ENCODE data around the gene KRTAP12-4.
"Not testable (repeated sequence)": the region's sequence is repeated elsewhere in the genome, so short reads cannot be mapped to it uniquely, and the experiment has no call there.

The KRTAP12-4 gene

GRCh38 chr21:44677881-44678280, 23.4 kb upstream of the KRTAP12-4 start:
- no peak for TF ChIP-seq POLR2AphosphoS5 (IDR thresholded peaks at IDR 0.05; ENCODE audit: low read depth, low read length)
- TF ChIP-seq POU2F2 (IDR thresholded peaks at IDR 0.05; ENCODE audit: low read depth, low read length) = no peak
- TF ChIP-seq SPI1 (IDR thresholded peaks at IDR 0.05; ENCODE audit: low read depth, low read length) = no peak
- TF ChIP-seq POLR2A (IDR thresholded peaks at IDR 0.05; ENCODE audit: low read depth, low read length) = no peak
- TF ChIP-seq TAF1 (IDR thresholded peaks at IDR 0.05; ENCODE audit: low read depth, low read length) = no peak
- TF ChIP-seq PAX5 (IDR thresholded peaks at IDR 0.05; ENCODE audit: insufficient read depth, low read length, severe bottlenecking) = no peak
- FAIRE-seq = no peak
- no peak for DNase-seq (ENCODE audit: insufficient read length, low spot score)

- FAIRE-seq (no peak), DNase-seq (ENCODE audit: insufficient read length, low spot score) (no peak)
- TF ChIP-seq POU2F2 (IDR thresholded peaks at IDR 0.05; ENCODE audit: low read depth, low read length) (no peak), PAX5 (IDR thresholded peaks at IDR 0.05; ENCODE audit: insufficient read depth, low read length, severe bottlenecking) (no peak), SPI1 (IDR thresholded peaks at IDR 0.05; ENCODE audit: low read depth, low read length) (no peak), POLR2AphosphoS5 (IDR thresholded peaks at IDR 0.05; ENCODE audit: low read depth, low read length) (no peak), TAF1 (IDR thresholded peaks at IDR 0.05; ENCODE audit: low read depth, low read length) (no peak), POLR2A (IDR thresholded peaks at IDR 0.05; ENCODE audit: low read depth, low read length) (no peak)
Measured at GRCh38 chr21:44671911-44672310, 17.5 kb upstream of the KRTAP12-4 start.

GRCh38 chr21:44670642-44671432, 16.4 kb upstream of the KRTAP12-4 start:
- DNase-seq (ENCODE audit: insufficient read length, low spot score) (no peak), FAIRE-seq (no peak)
- no peak for TF ChIP-seq POLR2AphosphoS5 (IDR thresholded peaks at IDR 0.05; ENCODE audit: low read depth, low read length)
- no peak for TF ChIP-seq SPI1 (IDR thresholded peaks at IDR 0.05; ENCODE audit: low read depth, low read length)
- TF ChIP-seq POLR2A (IDR thresholded peaks at IDR 0.05; ENCODE audit: low read depth, low read length) = no peak
- TF ChIP-seq TAF1 (IDR thresholded peaks at IDR 0.05; ENCODE audit: low read depth, low read length) = no peak
- no peak for TF ChIP-seq PAX5 (IDR thresholded peaks at IDR 0.05; ENCODE audit: insufficient read depth, low read length, severe bottlenecking)
- TF ChIP-seq POU2F2 (IDR thresholded peaks at IDR 0.05; ENCODE audit: low read depth, low read length) = no peak

- DNase-seq (ENCODE audit: insufficient read length, low spot score) (no peak), FAIRE-seq (no peak)
Measured at GRCh38 chr21:44667612-44668011, 13.2 kb upstream of the KRTAP12-4 start.

GRCh38 chr21:44666401-44667320, 12.2 kb upstream of the KRTAP12-4 start, which contains the start of gene KRTAP12-2:
KRTAP12-2 (minus strand) TSS chr21:44666927; CDS start chr21:44666886, 41 bp downstream.
- TF ChIP-seq PAX5 (IDR thresholded peaks at IDR 0.05; ENCODE audit: insufficient read depth, low read length, severe bottlenecking) (no peak), POLR2AphosphoS5 (IDR thresholded peaks at IDR 0.05; ENCODE audit: low read depth, low read length) (no peak), POLR2A (IDR thresholded peaks at IDR 0.05; ENCODE audit: low read depth, low read length) (no peak), POU2F2 (IDR thresholded peaks at IDR 0.05; ENCODE audit: low read depth, low read length) (no peak), SPI1 (IDR thresholded peaks at IDR 0.05; ENCODE audit: low read depth, low read length) (no peak), TAF1 (IDR thresholded peaks at IDR 0.05; ENCODE audit: low read depth, low read length) (no peak)
- no peak for DNase-seq (ENCODE audit: insufficient read length, low spot score)
- FAIRE-seq = no peak

More at GRCh38 chr21:44667612-44668011, 13.2 kb upstream of the KRTAP12-4 start:
- TF ChIP-seq POU2F2 (IDR thresholded peaks at IDR 0.05; ENCODE audit: low read depth, low read length) = no peak

- no peak for FAIRE-seq
- TF ChIP-seq POLR2AphosphoS5 (IDR thresholded peaks at IDR 0.05; ENCODE audit: low read depth, low read length) (no peak), POLR2A (IDR thresholded peaks at IDR 0.05; ENCODE audit: low read depth, low read length) (no peak), PAX5 (IDR thresholded peaks at IDR 0.05; ENCODE audit: insufficient read depth, low read length, severe bottlenecking) (no peak), POU2F2 (IDR thresholded peaks at IDR 0.05; ENCODE audit: low read depth, low read length) (no peak), TAF1 (IDR thresholded peaks at IDR 0.05; ENCODE audit: low read depth, low read length) (no peak), SPI1 (IDR thresholded peaks at IDR 0.05; ENCODE audit: low read depth, low read length) (no peak)
Measured at GRCh38 chr21:44664691-44665090, 10.2 kb upstream of the KRTAP12-4 start.

GRCh38 chr21:44661567-44661966, 7.1 kb upstream of the KRTAP12-4 start:
- FAIRE-seq; DNase-seq (ENCODE audit: insufficient read length, low spot score): not testable (repeated sequence)

More at GRCh38 chr21:44664691-44665090, 10.2 kb upstream of the KRTAP12-4 start:
- DNase-seq (ENCODE audit: insufficient read length, low spot score) = no peak

GRCh38 chr21:44658913-44659595, 4.6 kb upstream of the KRTAP12-4 start:
- no peak for TF ChIP-seq TAF1 (IDR thresholded peaks at IDR 0.05; ENCODE audit: low read depth, low read length)
- TF ChIP-seq SPI1 (IDR thresholded peaks at IDR 0.05; ENCODE audit: low read depth, low read length) = no peak
- TF ChIP-seq PAX5 (IDR thresholded peaks at IDR 0.05; ENCODE audit: insufficient read depth, low read length, severe bottlenecking) = no peak
- TF ChIP-seq POLR2AphosphoS5 (IDR thresholded peaks at IDR 0.05; ENCODE audit: low read depth, low read length) = no peak
- no peak for TF ChIP-seq POU2F2 (IDR thresholded peaks at IDR 0.05; ENCODE audit: low read depth, low read length)
- DNase-seq (ENCODE audit: insufficient read length, low spot score) (no peak), FAIRE-seq (no peak)

GRCh38 chr21:44658541-44658910, 4.1 kb upstream of the KRTAP12-4 start:
- no peak for DNase-seq (ENCODE audit: insufficient read length, low spot score)
- TF ChIP-seq PAX5 (IDR thresholded peaks at IDR 0.05; ENCODE audit: insufficient read depth, low read length, severe bottlenecking) = no peak
- no peak for TF ChIP-seq TAF1 (IDR thresholded peaks at IDR 0.05; ENCODE audit: low read depth, low read length)
- no peak for TF ChIP-seq POLR2AphosphoS5 (IDR thresholded peaks at IDR 0.05; ENCODE audit: low read depth, low read length)
- no peak for TF ChIP-seq POU2F2 (IDR thresholded peaks at IDR 0.05; ENCODE audit: low read depth, low read length)
- TF ChIP-seq POLR2A (IDR thresholded peaks at IDR 0.05; ENCODE audit: low read depth, low read length) = no peak
- no peak for TF ChIP-seq SPI1 (IDR thresholded peaks at IDR 0.05; ENCODE audit: low read depth, low read length)
- no peak for FAIRE-seq

Data from GM12891 (cell line).